HCT116 (cell line): ENCODE data around the gene SLC44A1. TPM values are rescaled to one million over a fixed set of nuclear protein-coding genes. Genes with fewer than 3 reads are reported as not detected.

Experiments used
- ATAC-seq: fragments of 200-7000 bp; cut with Tn5 transposase; 2 replicates; pipeline ENCODE4 v1.9.1; 2020; ENCODE audit warnings: mild to moderate bottlenecking, moderate library complexity
- BruUV-seq: library from RNA; stranded (reverse); fragments of 400-500 nt; replicated peaks from 2 replicates; lab custom pipeline; 2021; lab: Mats Ljungman, UMichigan
- CTCF ChIA-PET: fragments of 300-600 bp; sonication (Branson Sonifier 250); formaldehyde crosslinking; loops from one replicate; lab custom pipeline; 2021; ENCODE audit warnings: antibody characterized with exemption; lab: Charles Lee
- POLR2A ChIA-PET: fragments of 300-600, 350-600 bp; sonication (Branson Sonifier 250); formaldehyde crosslinking; loops from one replicate; lab custom pipeline; 2021; ENCODE audit warnings: antibody characterized with exemption; lab: Charles Lee
- RAD21 ChIA-PET, 2 experiments: fragments of 300-600 bp; sonication (Branson Sonifier 250); formaldehyde crosslinking; loops; one replicate each; lab custom pipeline; 2023; ENCODE audit warnings: low total read pairs in 2 of 2; ENCODE audit not compliant: uncharacterized antibody in 2 of 2, unreplicated experiment in 2 of 2, low non-redundant PET in 1 of 2; lab: Charles Lee
- DNase-seq: peaks from one replicate; pipeline ENCODE4 v3.0.0-alpha.2; 2010; ENCODE audit warnings: low read depth, low spot score
- H2AFZ ChIP-seq: fragments of 200-600 bp; shearing (Covaris generic), sonication (generic); 2 replicates; pipeline ENCODE4 v1.6.1; 2017; ENCODE audit warnings: low read depth, mixed run types, mixed read lengths, antibody characterized with exemption, low read length; ENCODE audit not compliant: poor library complexity, severe bottlenecking
- H3K27ac ChIP-seq: 2 replicates; pipeline ENCODE4 v1.5.1; 2012; ENCODE audit warnings: low read depth, low read length
- H3K27me3 ChIP-seq: fragments of 200-600 bp; sonication (generic); 2 replicates; pipeline ENCODE4 v1.6.1; 2016; ENCODE audit warnings: mixed run types, low read length, mixed read lengths; ENCODE audit not compliant: insufficient read depth
- H3K36me3 ChIP-seq, 2 experiments: fragments of 200-500 bp in 1 of 2; fragments of 200-600 bp in 1 of 2; sonication (Bioruptor generic) in 1 of 2; sonication (generic) in 1 of 2; 2 replicates each; pipeline versions ENCODE4 v1.5.1 to v1.6.1; 2014 to 2016; ENCODE audit warnings: low read length in 2 of 2, inconsistent platforms in 1 of 2, mixed read lengths in 1 of 2, mixed run types in 1 of 2; ENCODE audit not compliant: insufficient read depth in 2 of 2, control insufficient read depth in 1 of 2
- H3K4me1 ChIP-seq, 2 experiments: fragments of 200-600 bp in 1 of 2; sonication (generic) in 1 of 2; 2 replicates each; pipeline versions ENCODE4 v1.5.1 to v1.6.1; 2012 to 2017; ENCODE audit warnings: low read length in 2 of 2, inconsistent platforms in 1 of 2, mild to moderate bottlenecking in 1 of 2, mixed read lengths in 1 of 2, mixed run types in 1 of 2, moderate library complexity in 1 of 2; ENCODE audit not compliant: insufficient read depth in 2 of 2, control insufficient read depth in 1 of 2
- H3K4me2 ChIP-seq: fragments of 200-600 bp; sonication (generic); 2 replicates; pipeline ENCODE4 v1.6.1; 2017; ENCODE audit warnings: mixed run types, low read length, mixed read lengths
- H3K4me3 ChIP-seq, 2 experiments: fragments of 200-600 bp in 1 of 2; sonication (generic) in 1 of 2; replicated peaks in 1 of 2; 2 replicates each; pipeline ENCODE4 v1.5.1; 2011 to 2016; ENCODE audit warnings: low read length in 2 of 2, control low read depth in 1 of 2, low read depth in 1 of 2, mild to moderate bottlenecking in 1 of 2, mixed read lengths in 1 of 2, mixed run types in 1 of 2
- H3K79me2 ChIP-seq: fragments of 200-600 bp; sonication (generic); 2 replicates; pipeline ENCODE4 v1.6.1; 2017; ENCODE audit warnings: mild to moderate bottlenecking, mixed run types, low read length, moderate library complexity, mixed read lengths; ENCODE audit not compliant: insufficient read depth
- H3K9ac ChIP-seq: fragments of 200-600 bp; sonication (generic); 2 replicates; pipeline ENCODE4 v1.6.1; 2016; ENCODE audit warnings: low read length, mixed read lengths
- H3K9me2 ChIP-seq: fragments of 200-600 bp; sonication (generic), shearing (Covaris generic); 2 replicates; pipeline ENCODE4 v1.6.1; 2017; ENCODE audit warnings: mixed run types, mild to moderate bottlenecking, moderate library complexity; ENCODE audit not compliant: insufficient read depth
- H3K9me3 ChIP-seq, 2 experiments: fragments of 200-500 bp in 1 of 2; fragments of 200-600 bp in 1 of 2; sonication (Bioruptor generic) in 1 of 2; sonication (generic) in 1 of 2; 2 replicates each; pipeline ENCODE4 v1.6.1; 2014 to 2017; ENCODE audit warnings: low read length in 2 of 2, mixed read lengths in 2 of 2, inconsistent platforms in 1 of 2, low read depth in 1 of 2, mild to moderate bottlenecking in 1 of 2, mixed run types in 1 of 2, moderate library complexity in 1 of 2; ENCODE audit not compliant: control insufficient read depth in 1 of 2, insufficient read depth in 1 of 2
- H4K20me1 ChIP-seq: fragments of 200-600 bp; sonication (generic), shearing (Covaris generic); 2 replicates; pipeline ENCODE4 v1.6.1; 2017; ENCODE audit warnings: mixed run types, mild to moderate bottlenecking, moderate library complexity; ENCODE audit not compliant: insufficient read depth
- CEBPB ChIP-seq: IDR thresholded peaks from 2 replicates; pipeline ENCODE4 v1.6.1; 2012; ENCODE audit warnings: low read depth
- CTCF ChIP-seq, 3 experiments: fragments of 200-600 bp in 1 of 3; sonication (generic) in 1 of 3; IDR thresholded peaks in 2 of 3; conservative IDR thresholded peaks in 1 of 3; 2 replicates each; pipeline ENCODE4 v1.5.1; 2012 to 2017; ENCODE audit warnings: low read depth in 2 of 3, low read length in 2 of 3, antibody characterized with exemption in 1 of 3, borderline replicate concordance in 1 of 3, control low read depth in 1 of 3, mild to moderate bottlenecking in 1 of 3, mixed read lengths in 1 of 3, mixed run types in 1 of 3, moderate library complexity in 1 of 3; ENCODE audit not compliant: insufficient read depth in 1 of 3
- EZH2 ChIP-seq: fragments of 200-600 bp; sonication (generic); IDR thresholded peaks from 2 replicates; pipeline ENCODE4 v1.6.1; 2017; ENCODE audit warnings: antibody characterized with exemption, mixed run types
- EZH2phosphoT487 ChIP-seq: fragments of 200-600 bp; IDR thresholded peaks from 2 replicates; pipeline ENCODE4 v1.6.1; 2018; ENCODE audit warnings: antibody characterized with exemption, borderline replicate concordance
- MAX ChIP-seq: IDR thresholded peaks from 2 replicates; pipeline ENCODE4 v1.6.1; 2012
- POLR2A ChIP-seq: IDR thresholded peaks from 2 replicates; pipeline ENCODE4 v1.7.0; 2011; ENCODE audit warnings: borderline replicate concordance; ENCODE audit not compliant: insufficient read depth, insufficient read length; ENCODE audit errors: extremely low read depth
- REST ChIP-seq: IDR thresholded peaks from 2 replicates; pipeline ENCODE4 v1.6.1; 2012; ENCODE audit warnings: low read depth
- YY1 ChIP-seq: IDR thresholded peaks from 2 replicates; pipeline ENCODE4 v1.6.1; 2011; ENCODE audit warnings: low read length, low read depth, moderate library complexity, mild to moderate bottlenecking; ENCODE audit not compliant: insufficient replicate concordance; ENCODE audit errors: extremely low read depth
- intact Hi-C: fragments of 100-400 bp; cut with micrococcal nuclease; formaldehyde crosslinking; loops from 2 replicates; pipeline ENCODE4 v1.10.0; 2022
- total RNA-seq: library from RNA; stranded (reverse); gene quantifications from one replicate; pipeline ENCODE4 v1.2.1, GENCODE V29; 2021; ENCODE audit not compliant: unreplicated experiment
- TF ChIP-seq, protein P1 (sequence below): IDR thresholded peaks from 2 replicates; pipeline ENCODE4 v1.6.1; 2011; ENCODE audit warnings: mild to moderate bottlenecking, low read length, moderate library complexity; ENCODE audit not compliant: insufficient replicate concordance; ENCODE audit errors: extremely low read depth

The SLC44A1 gene
- total RNA-seq, 1 experiment from 2014 or later: 44.1 TPM

- H3K4me3 ChIP-seq: no peak overlapping the region
- TF ChIP-seq CTCF (IDR thresholded peaks at IDR 0.05 in 2 of 3, conservative IDR thresholded peaks at IDR 0.05 in 1 of 3; ENCODE audit: borderline replicate concordance in 1 of 3, insufficient read depth in 1 of 3, low read depth in 2 of 3, low read length in 2 of 3) (no peak), YY1 (no peak), EZH2 (no peak), MAX (no peak), POLR2A (no peak), REST (no peak), CEBPB (no peak), EZH2phosphoT487 (no peak)
- TF ChIP-seq, protein P1, sequence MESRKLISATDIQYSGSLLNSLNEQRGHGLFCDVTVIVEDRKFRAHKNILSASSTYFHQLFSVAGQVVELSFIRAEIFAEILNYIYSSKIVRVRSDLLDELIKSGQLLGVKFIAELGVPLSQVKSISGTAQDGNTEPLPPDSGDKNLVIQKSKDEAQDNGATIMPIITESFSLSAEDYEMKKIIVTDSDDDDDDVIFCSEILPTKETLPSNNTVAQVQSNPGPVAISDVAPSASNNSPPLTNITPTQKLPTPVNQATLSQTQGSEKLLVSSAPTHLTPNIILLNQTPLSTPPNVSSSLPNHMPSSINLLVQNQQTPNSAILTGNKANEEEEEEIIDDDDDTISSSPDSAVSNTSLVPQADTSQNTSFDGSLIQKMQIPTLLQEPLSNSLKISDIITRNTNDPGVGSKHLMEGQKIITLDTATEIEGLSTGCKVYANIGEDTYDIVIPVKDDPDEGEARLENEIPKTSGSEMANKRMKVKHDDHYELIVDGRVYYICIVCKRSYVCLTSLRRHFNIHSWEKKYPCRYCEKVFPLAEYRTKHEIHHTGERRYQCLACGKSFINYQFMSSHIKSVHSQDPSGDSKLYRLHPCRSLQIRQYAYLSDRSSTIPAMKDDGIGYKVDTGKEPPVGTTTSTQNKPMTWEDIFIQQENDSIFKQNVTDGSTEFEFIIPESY: no peak
- no peak for DNase-seq
- no peaks in the 10 kb centered on the region for H3K36me3 ChIP-seq
- intact Hi-C loops: loop anchor here (10.0 kb wide), 1 partner anchor 442 kb away; no protein-coding TSS in a partner anchor
- no peak overlapping the region for H3K27ac ChIP-seq
- H3K9me2 ChIP-seq: no peaks in the 10 kb centered on the region
- no peaks in the 10 kb centered on the region for H3K79me2 ChIP-seq
- H3K4me2 ChIP-seq: no peak overlapping the region
- H3K27me3 ChIP-seq: no peaks in the 10 kb centered on the region
- H3K4me1 ChIP-seq: no peaks in the 10 kb centered on the region
- no peaks in the 10 kb centered on the region for H4K20me1 ChIP-seq
- H3K9me3 ChIP-seq: no peaks in the 10 kb centered on the region
- ChIA-PET POLR2A (no interaction called here), CTCF (no interaction called here), RAD21 (no interaction called here)
- ATAC-seq: no peak
- no peak overlapping the region for H3K9ac ChIP-seq
- no peak overlapping the region for H2AFZ ChIP-seq
- no TSS peak for BruUV-seq
Measured at GRCh38 chr9:105416840-105417239, 172.4 kb downstream of the SLC44A1 start.
